Measurements from ENCODE around the gene INPP5B.

- TF ChIP-seq CTCF (conservative IDR thresholded peaks at IDR 0.05; ENCODE audit: low read depth in 2 of 2) (no peak), EZH2 (IDR thresholded peaks at IDR 0.05; ENCODE audit: low read depth, unreplicated experiment) (no peak), EZH2phosphoT487 (IDR thresholded peaks at IDR 0.05; ENCODE audit: unreplicated experiment) (no peak)
- TF ChIP-seq, protein P1, sequence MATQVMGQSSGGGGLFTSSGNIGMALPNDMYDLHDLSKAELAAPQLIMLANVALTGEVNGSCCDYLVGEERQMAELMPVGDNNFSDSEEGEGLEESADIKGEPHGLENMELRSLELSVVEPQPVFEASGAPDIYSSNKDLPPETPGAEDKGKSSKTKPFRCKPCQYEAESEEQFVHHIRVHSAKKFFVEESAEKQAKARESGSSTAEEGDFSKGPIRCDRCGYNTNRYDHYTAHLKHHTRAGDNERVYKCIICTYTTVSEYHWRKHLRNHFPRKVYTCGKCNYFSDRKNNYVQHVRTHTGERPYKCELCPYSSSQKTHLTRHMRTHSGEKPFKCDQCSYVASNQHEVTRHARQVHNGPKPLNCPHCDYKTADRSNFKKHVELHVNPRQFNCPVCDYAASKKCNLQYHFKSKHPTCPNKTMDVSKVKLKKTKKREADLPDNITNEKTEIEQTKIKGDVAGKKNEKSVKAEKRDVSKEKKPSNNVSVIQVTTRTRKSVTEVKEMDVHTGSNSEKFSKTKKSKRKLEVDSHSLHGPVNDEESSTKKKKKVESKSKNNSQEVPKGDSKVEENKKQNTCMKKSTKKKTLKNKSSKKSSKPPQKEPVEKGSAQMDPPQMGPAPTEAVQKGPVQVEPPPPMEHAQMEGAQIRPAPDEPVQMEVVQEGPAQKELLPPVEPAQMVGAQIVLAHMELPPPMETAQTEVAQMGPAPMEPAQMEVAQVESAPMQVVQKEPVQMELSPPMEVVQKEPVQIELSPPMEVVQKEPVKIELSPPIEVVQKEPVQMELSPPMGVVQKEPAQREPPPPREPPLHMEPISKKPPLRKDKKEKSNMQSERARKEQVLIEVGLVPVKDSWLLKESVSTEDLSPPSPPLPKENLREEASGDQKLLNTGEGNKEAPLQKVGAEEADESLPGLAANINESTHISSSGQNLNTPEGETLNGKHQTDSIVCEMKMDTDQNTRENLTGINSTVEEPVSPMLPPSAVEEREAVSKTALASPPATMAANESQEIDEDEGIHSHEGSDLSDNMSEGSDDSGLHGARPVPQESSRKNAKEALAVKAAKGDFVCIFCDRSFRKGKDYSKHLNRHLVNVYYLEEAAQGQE (IDR thresholded peaks at IDR 0.05; ENCODE audit: unreplicated experiment): no peak
Measured at GRCh38 chr1:37931102-37931360, 15.8 kb downstream of the INPP5B start.
